ENCODE data around the gene TDRD9.

DNA sequence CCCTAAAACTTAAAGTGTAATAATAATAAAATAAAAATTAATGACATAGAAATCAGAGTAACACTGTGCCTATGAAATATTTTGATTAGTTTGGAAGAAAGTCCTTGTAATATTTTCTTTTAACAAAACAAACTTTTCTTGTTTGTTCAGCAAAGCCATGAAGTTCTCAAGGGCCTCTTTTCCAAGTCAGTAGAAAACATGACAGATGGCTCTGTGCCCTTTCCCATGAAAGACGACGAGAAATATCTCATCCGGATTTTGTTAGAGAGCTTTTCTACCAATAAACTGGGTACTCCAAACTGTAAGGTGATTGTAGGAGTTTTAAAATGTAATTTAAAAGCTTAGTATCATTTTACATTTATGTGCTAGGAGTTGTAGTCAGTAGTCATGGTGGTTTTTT, 102.7 kb downstream of the TDRD9 start:
- TF ChIP-seq EZH2 (IDR thresholded peaks at IDR 0.05; ENCODE audit: borderline replicate concordance), result no peak
- TF ChIP-seq, protein P1, sequence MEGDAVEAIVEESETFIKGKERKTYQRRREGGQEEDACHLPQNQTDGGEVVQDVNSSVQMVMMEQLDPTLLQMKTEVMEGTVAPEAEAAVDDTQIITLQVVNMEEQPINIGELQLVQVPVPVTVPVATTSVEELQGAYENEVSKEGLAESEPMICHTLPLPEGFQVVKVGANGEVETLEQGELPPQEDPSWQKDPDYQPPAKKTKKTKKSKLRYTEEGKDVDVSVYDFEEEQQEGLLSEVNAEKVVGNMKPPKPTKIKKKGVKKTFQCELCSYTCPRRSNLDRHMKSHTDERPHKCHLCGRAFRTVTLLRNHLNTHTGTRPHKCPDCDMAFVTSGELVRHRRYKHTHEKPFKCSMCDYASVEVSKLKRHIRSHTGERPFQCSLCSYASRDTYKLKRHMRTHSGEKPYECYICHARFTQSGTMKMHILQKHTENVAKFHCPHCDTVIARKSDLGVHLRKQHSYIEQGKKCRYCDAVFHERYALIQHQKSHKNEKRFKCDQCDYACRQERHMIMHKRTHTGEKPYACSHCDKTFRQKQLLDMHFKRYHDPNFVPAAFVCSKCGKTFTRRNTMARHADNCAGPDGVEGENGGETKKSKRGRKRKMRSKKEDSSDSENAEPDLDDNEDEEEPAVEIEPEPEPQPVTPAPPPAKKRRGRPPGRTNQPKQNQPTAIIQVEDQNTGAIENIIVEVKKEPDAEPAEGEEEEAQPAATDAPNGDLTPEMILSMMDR (IDR thresholded peaks at IDR 0.05; ENCODE audit: poor library complexity), result no peak

All from hepatocyte (in vitro differentiated cells).